ENCODE results near the gene SLC35F1. TPM values are rescaled to one million over a fixed set of nuclear protein-coding genes. Genes with fewer than 3 reads are reported as not detected.
"Not testable (repeated sequence)": the region's sequence is repeated elsewhere in the genome, so short reads cannot be mapped to it uniquely, and the experiment has no call there.

The SLC35F1 gene
- total and polyA plus RNA-seq, 4 donors = 0.01 to 0.09 (median 0.08) TPM; not detected in 1

DNA sequence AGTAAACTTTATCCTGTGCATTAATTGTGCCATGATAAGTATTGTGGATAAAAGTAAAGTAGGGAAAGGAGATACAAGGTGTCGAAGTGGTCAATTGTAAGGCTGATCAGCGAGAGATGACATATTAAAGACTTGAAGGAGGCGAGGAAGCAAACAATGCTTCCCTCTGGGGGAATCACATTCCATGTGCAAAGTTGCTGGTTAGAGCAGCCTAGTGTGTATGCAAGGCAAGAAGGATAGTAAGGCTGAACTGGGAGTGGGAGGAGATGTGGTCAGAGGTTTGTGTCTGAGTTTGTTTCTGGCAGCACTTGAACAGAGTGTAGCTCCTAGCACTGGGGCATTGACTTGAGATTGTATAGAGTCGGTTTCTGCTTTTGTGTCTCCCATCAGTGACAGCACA lies 122.9 kb downstream of the SLC35F1 start:
- Histone ChIP-seq H3K9me3 (ENCODE audit: control insufficient read depth in 4 of 4, low read length in 3 of 4) (no peaks in the 10 kb centered on the region), H3K36me3 (ENCODE audit: control insufficient read depth in 4 of 4, insufficient read depth in 3 of 4, low read depth in 1 of 4, low read length in 3 of 4) (no peaks in the 10 kb centered on the region), H3K4me1 (ENCODE audit: control insufficient read depth in 4 of 4, insufficient read depth in 4 of 4, low read length in 3 of 4) (no peaks in the 10 kb centered on the region), H3K9ac (ENCODE audit: low read depth in 1 of 2, low read length in 2 of 2) (no peak overlapping the region), H3K27me3 (ENCODE audit: control insufficient read depth in 4 of 4, insufficient read depth in 4 of 4, low read length in 3 of 4) (no peaks in the 10 kb centered on the region), H3K4me3 (ENCODE audit: low read depth in 1 of 3, low read length in 3 of 3) (no peak overlapping the region), H3K27ac (ENCODE audit: low read depth in 1 of 2, low read length in 2 of 2) (no peak overlapping the region)
- TF ChIP-seq ATF3 (IDR thresholded peaks at IDR 0.05) = no peak
- no peak for TF ChIP-seq JUND (IDR thresholded peaks at IDR 0.05)
- no peak for TF ChIP-seq TAF1 (conservative IDR thresholded peaks at IDR 0.05)
- no peak for TF ChIP-seq GABPA (IDR thresholded peaks at IDR 0.05 in 1 of 2, conservative IDR thresholded peaks at IDR 0.05 in 1 of 2)
- no peak for TF ChIP-seq FOXA2 (IDR thresholded peaks at IDR 0.05)
- TF ChIP-seq HNF4A (conservative IDR thresholded peaks at IDR 0.05) = no peak
- no peak for TF ChIP-seq NR2F2 (IDR thresholded peaks at IDR 0.05)
- no peak for TF ChIP-seq RXRA (IDR thresholded peaks at IDR 0.05)
- no peak for TF ChIP-seq EGR1 (IDR thresholded peaks at IDR 0.05; ENCODE audit: low read depth in 2 of 2)
- TF ChIP-seq HNF4G (IDR thresholded peaks at IDR 0.05) = no peak
- TF ChIP-seq, protein P1, sequence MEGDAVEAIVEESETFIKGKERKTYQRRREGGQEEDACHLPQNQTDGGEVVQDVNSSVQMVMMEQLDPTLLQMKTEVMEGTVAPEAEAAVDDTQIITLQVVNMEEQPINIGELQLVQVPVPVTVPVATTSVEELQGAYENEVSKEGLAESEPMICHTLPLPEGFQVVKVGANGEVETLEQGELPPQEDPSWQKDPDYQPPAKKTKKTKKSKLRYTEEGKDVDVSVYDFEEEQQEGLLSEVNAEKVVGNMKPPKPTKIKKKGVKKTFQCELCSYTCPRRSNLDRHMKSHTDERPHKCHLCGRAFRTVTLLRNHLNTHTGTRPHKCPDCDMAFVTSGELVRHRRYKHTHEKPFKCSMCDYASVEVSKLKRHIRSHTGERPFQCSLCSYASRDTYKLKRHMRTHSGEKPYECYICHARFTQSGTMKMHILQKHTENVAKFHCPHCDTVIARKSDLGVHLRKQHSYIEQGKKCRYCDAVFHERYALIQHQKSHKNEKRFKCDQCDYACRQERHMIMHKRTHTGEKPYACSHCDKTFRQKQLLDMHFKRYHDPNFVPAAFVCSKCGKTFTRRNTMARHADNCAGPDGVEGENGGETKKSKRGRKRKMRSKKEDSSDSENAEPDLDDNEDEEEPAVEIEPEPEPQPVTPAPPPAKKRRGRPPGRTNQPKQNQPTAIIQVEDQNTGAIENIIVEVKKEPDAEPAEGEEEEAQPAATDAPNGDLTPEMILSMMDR (IDR thresholded peaks at IDR 0.05; ENCODE audit: low read depth, low read length, missing input control) = no peak
- TF ChIP-seq YY1 (IDR thresholded peaks at IDR 0.05) = no peak
- no peak for TF ChIP-seq RAD21 (IDR thresholded peaks at IDR 0.05)
- TF ChIP-seq FOXA1 (IDR thresholded peaks at IDR 0.05) = no peak
- TF ChIP-seq ZBTB33 (IDR thresholded peaks at IDR 0.05) = no peak
- no peak for TF ChIP-seq MAX (IDR thresholded peaks at IDR 0.05)
- TF ChIP-seq, protein P2, sequence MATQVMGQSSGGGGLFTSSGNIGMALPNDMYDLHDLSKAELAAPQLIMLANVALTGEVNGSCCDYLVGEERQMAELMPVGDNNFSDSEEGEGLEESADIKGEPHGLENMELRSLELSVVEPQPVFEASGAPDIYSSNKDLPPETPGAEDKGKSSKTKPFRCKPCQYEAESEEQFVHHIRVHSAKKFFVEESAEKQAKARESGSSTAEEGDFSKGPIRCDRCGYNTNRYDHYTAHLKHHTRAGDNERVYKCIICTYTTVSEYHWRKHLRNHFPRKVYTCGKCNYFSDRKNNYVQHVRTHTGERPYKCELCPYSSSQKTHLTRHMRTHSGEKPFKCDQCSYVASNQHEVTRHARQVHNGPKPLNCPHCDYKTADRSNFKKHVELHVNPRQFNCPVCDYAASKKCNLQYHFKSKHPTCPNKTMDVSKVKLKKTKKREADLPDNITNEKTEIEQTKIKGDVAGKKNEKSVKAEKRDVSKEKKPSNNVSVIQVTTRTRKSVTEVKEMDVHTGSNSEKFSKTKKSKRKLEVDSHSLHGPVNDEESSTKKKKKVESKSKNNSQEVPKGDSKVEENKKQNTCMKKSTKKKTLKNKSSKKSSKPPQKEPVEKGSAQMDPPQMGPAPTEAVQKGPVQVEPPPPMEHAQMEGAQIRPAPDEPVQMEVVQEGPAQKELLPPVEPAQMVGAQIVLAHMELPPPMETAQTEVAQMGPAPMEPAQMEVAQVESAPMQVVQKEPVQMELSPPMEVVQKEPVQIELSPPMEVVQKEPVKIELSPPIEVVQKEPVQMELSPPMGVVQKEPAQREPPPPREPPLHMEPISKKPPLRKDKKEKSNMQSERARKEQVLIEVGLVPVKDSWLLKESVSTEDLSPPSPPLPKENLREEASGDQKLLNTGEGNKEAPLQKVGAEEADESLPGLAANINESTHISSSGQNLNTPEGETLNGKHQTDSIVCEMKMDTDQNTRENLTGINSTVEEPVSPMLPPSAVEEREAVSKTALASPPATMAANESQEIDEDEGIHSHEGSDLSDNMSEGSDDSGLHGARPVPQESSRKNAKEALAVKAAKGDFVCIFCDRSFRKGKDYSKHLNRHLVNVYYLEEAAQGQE (IDR thresholded peaks at IDR 0.05) = no peak
- no peak for TF ChIP-seq SP1 (IDR thresholded peaks at IDR 0.05)
- 69% methylated on average over 4 of the region's 4 CpGs for WGBS
- no peak for DNase-seq (ENCODE audit: low spot score)

DNA sequence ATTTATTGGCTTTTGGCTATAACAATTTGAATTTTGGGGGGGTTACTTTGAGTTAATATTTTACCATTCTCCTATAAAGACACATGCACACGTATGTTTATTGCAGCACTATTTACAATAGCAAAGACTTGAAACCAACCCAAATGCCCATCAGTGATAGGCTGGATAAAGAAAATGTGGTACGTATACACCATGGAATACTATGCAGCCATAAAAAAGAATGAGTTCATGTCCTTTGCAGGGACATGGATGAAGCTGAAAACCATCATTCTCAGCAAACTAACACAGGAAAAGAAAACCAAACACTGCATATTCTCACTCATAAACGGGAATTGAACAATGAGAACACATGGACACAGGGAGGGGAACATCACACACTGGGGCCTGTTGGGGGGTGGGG lies 130.4 kb downstream of the SLC35F1 start:
- not testable (repeated sequence) for H3K27me3 ChIP-seq (ENCODE audit: control insufficient read depth in 4 of 4, insufficient read depth in 4 of 4, low read length in 3 of 4); DNase-seq (ENCODE audit: low spot score); H3K36me3 ChIP-seq (ENCODE audit: control insufficient read depth in 4 of 4, insufficient read depth in 3 of 4, low read depth in 1 of 4, low read length in 3 of 4); H3K9ac ChIP-seq (ENCODE audit: low read depth in 1 of 2, low read length in 2 of 2); H3K4me3 ChIP-seq (ENCODE audit: low read depth in 1 of 3, low read length in 3 of 3); H3K9me3 ChIP-seq (ENCODE audit: control insufficient read depth in 4 of 4, low read length in 3 of 4); H3K4me1 ChIP-seq (ENCODE audit: control insufficient read depth in 4 of 4, insufficient read depth in 4 of 4, low read length in 3 of 4); H3K27ac ChIP-seq (ENCODE audit: low read depth in 1 of 2, low read length in 2 of 2)
- 73% methylated on average over 3 of the region's 3 CpGs for WGBS

Measured in liver (tissue), 9 donors.